Colonic mucosa (tissue), 4 donors: Measurements from ENCODE around the gene NOS1. TPM values are rescaled to one million over a fixed set of nuclear protein-coding genes. Genes with fewer than 3 reads are reported as not detected.

Experiments used
- DNase-seq: peaks from one replicate; pipeline ENCODE4 v3.0.0-alpha.2; 2020
- H3K27ac ChIP-seq: fragments of 200-600 bp; one replicate; pipeline ENCODE4 v1.8.0; 2021
- H3K27me3 ChIP-seq: fragments of 200-600 bp; one replicate; pipeline ENCODE4 v1.8.0; 2021
- H3K36me3 ChIP-seq: fragments of 200-600 bp; one replicate; pipeline ENCODE4 v1.8.0; 2021
- H3K4me1 ChIP-seq: fragments of 200-600 bp; one replicate; pipeline ENCODE4 v1.8.0; 2021; ENCODE audit warnings: mild to moderate bottlenecking
- H3K4me3 ChIP-seq: fragments of 200-600 bp; one replicate; pipeline ENCODE4 v1.8.0; 2021
- H3K9ac ChIP-seq, 2 donors: one replicate each; pipeline ENCODE4 v1.7.0; 2013; ENCODE audit warnings: control low read depth in 2 of 2, low read depth in 2 of 2, low read length in 2 of 2
- H3K9me3 ChIP-seq: fragments of 200-600 bp; one replicate; pipeline ENCODE4 v1.8.0; 2021
- intact Hi-C: fragments of 100-400 bp; cut with DNase I; formaldehyde crosslinking; loops from one replicate; pipeline ENCODE4 v1.14.1; 2022
- total RNA-seq, 2 donors: library from RNA; stranded (reverse); fragmentation: NEBNext Ultra II Directional in 1 of 2; extraction: Animal tissue kit (Norgen Biotek cat#: 25700) in 1 of 2; gene quantifications; one replicate each; pipeline ENCODE4 v1.2.1, GENCODE V29; 2021
- TF ChIP-seq, protein P1 (sequence below): fragments of 200-600 bp; IDR thresholded peaks from one replicate; pipeline ENCODE4 v1.8.0; 2022; ENCODE audit warnings: antibody characterized with exemption, mild to moderate bottlenecking
- donor health status: healthy.
- donor health status: DM: no; HTN: no; CAD: no.
- donor health status: DM: no; HTN: no; CAD: no.

Gene NOS1
- total RNA-seq, 2 donors from 2014 or later, result 0.07 to 1.9 TPM

DNA sequence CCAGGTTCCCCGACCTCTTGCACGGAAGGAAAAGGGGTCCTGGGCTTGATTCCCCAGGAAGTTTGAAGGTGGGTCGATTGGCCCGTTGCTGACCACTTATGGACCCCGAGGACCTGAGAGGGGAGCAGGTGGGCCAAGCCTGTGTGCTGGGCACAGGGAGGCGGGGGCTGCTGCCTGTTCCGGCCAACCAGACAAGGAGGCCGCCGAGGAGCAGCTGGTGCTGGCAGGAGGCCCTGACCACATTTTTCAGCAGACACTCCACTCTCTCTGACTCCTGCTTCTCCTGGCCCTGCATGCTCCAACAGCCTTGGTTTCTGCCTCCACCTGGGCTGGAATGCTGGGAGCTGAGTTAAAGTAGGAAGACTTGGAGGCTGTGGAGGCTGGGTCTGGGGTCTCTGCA lies 42.8 kb downstream of the NOS1 start:
- H3K4me1 ChIP-seq, result no peaks in the 10 kb centered on the region
- H3K9me3 ChIP-seq, result no peaks in the 10 kb centered on the region
- intact Hi-C loops, result no loop called here
- H3K27ac ChIP-seq, result no peak overlapping the region
- no peaks in the 10 kb centered on the region for H3K36me3 ChIP-seq
- DNase-seq, result no peak
- H3K4me3 ChIP-seq, result no peak overlapping the region
- H3K27me3 ChIP-seq, result no peaks in the 10 kb centered on the region
- H3K9ac ChIP-seq, result no peak overlapping the region
- TF ChIP-seq, protein P1, sequence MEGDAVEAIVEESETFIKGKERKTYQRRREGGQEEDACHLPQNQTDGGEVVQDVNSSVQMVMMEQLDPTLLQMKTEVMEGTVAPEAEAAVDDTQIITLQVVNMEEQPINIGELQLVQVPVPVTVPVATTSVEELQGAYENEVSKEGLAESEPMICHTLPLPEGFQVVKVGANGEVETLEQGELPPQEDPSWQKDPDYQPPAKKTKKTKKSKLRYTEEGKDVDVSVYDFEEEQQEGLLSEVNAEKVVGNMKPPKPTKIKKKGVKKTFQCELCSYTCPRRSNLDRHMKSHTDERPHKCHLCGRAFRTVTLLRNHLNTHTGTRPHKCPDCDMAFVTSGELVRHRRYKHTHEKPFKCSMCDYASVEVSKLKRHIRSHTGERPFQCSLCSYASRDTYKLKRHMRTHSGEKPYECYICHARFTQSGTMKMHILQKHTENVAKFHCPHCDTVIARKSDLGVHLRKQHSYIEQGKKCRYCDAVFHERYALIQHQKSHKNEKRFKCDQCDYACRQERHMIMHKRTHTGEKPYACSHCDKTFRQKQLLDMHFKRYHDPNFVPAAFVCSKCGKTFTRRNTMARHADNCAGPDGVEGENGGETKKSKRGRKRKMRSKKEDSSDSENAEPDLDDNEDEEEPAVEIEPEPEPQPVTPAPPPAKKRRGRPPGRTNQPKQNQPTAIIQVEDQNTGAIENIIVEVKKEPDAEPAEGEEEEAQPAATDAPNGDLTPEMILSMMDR, result no peak

GRCh38 chr12:117316336-117316735 lies 45.1 kb downstream of the NOS1 start:
- intact Hi-C loops, result no loop called here
- Histone ChIP-seq H3K36me3 (no peaks in the 10 kb centered on the region), H3K27me3 (no peaks in the 10 kb centered on the region), H3K4me3 (no peak overlapping the region), H3K27ac (no peak overlapping the region), H3K4me1 (no peaks in the 10 kb centered on the region), H3K9me3 (no peaks in the 10 kb centered on the region), H3K9ac (no peak overlapping the region)
- no peak for DNase-seq
- TF ChIP-seq, protein P1, result no peak

- Histone ChIP-seq H3K9me3 (no peaks in the 10 kb centered on the region), H3K27me3 (no peaks in the 10 kb centered on the region), H3K4me3 (no peak overlapping the region), H3K36me3 (no peaks in the 10 kb centered on the region), H3K27ac (no peak overlapping the region), H3K9ac (no peak overlapping the region), H3K4me1 (no peaks in the 10 kb centered on the region)
- TF ChIP-seq, protein P1, result no peak
- intact Hi-C loops, result no loop called here
- DNase-seq, result no peak
Observed at GRCh38 chr12:117313926-117314325, 47.5 kb downstream of the NOS1 start.

DNA sequence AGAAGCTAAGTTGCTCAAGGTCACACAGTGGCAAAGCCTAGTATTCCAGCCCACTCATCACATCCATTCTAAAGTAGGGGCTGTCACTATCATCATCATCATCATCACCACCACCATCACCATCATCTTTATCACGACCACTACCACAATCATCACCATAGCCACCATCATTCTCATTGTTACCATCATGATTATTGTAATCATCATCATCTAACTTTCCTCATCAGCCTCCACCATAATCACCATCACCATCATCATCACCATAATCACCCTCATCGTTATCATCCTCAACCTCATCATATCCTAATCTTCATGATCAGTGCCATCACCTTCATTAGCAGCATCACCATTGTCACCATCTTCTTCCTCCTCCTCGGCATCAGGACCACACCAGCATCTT lies 48.7 kb downstream of the NOS1 start:
- no peaks in the 10 kb centered on the region for H3K4me1 ChIP-seq
- DNase-seq, result no peak
- H3K9ac ChIP-seq, result no peak overlapping the region
- H3K9me3 ChIP-seq, result no peaks in the 10 kb centered on the region
- H3K27ac ChIP-seq, result no peak overlapping the region
- H3K27me3 ChIP-seq, result no peaks in the 10 kb centered on the region
- no peak overlapping the region for H3K4me3 ChIP-seq
- TF ChIP-seq, protein P1, result no peak
- no peaks in the 10 kb centered on the region for H3K36me3 ChIP-seq
- intact Hi-C loops, result no loop called here

DNA sequence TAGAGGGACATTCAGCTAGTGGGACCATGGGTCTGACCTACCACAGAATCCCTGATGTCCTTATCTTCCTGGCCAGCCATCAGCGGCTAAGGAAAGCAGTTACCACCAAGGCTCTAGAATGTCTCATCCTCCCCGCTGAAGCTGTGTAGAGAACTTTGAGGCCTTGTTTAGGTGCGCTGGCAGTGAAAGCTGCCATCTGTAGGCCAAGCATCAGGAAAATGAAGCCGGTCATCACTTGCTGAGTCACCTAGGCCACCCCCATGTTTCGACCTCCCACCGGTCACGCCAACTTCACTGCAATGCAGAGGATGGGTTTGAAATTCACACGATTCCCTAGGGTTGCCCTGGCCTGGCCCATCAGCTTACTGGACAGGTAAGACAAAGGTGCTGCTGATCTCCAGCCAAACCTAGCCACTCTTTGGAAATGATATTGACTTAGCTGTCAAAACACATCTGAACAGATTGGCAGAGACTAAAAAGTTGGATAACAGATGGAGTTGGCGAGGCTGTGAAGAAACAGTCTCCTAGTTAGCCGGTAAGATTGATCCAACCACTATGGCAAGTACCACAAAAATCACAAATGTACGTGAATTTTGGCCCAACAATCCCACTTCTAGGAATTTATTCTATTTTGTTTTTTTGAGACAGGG lies 52.0 kb downstream of the NOS1 start:
- Histone ChIP-seq H3K27ac (no peak overlapping the region), H3K4me1 (no peaks in the 10 kb centered on the region), H3K9me3 (no peaks in the 10 kb centered on the region), H3K36me3 (no peaks in the 10 kb centered on the region), H3K27me3 (no peaks in the 10 kb centered on the region), H3K9ac (no peak overlapping the region), H3K4me3 (no peak overlapping the region)
- TF ChIP-seq, protein P1, result no peak
- intact Hi-C loops, result no loop called here
- DNase-seq, result no peak
